Eye (tissue), 1 donor: ENCODE data around the gene XAF1.
"Not testable (repeated sequence)": the region's sequence is repeated elsewhere in the genome, so short reads cannot be mapped to it uniquely, and the experiment has no call there.

ENCODE experiments used
- DNase-seq: peaks from one replicate; pipeline ENCODE4 v3.0.0-alpha.2; 2015

XAF1 gene

DNA sequence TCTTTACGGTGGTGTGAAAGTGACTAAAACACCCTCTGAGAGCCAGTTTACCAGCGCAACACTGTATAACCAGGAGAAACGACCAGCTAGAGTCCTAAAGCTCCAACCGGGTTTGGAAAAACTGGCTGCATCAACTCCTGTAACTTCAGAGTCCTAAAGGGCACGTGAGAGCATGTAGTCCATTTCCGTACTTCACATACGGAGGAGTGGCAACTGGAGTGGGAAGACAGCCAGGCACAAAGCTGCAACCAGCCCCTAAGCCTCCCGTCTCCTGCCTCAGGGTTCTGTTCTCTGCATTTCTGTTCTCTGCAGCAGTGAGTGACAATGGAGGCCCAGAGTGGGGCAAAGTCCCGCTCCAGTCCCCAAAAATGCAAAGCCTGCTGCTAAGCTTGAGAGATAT is 56.4 kb downstream of the XAF1 start:
- no peak for DNase-seq

DNA sequence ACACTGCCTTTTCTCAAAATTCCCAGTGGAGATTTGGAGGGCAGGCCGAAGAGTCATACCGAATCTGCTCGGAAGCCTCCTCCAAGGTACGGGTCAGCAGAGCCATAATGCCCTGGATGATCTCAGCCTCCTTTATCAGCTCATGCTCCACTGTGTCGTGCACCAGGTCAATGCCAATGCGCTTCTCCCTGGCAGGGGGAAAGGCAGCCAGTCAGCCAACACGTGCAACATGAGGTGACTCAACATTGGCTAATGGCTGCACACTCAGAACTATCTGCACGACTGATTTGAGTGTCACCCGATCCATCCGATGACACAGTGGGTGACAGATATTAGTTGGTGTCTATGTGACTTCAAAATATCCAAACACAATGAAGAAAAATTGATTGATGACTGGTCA is 59.9 kb downstream of the XAF1 start:
- DNase-seq, result no peak

DNA sequence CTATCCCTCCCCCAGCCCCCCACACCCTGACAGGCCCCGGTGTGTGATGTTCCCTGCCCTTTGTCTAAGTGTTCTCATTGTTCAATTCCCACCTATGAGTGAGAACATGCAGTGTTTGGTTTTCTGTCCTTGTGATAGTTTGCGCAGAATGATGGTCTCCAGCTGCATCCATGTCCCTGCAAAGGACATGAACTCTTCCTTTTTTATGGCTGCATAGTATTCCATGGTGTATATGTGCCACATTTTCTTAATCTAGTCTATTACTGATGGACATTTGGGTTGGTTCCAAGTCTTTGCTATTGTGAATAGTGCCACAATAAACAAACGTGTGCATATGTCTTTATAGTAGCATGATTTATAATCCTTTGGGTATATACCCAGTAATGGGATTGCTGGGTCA is 60.5 kb downstream of the XAF1 start:
- not testable (repeated sequence) for DNase-seq

DNA sequence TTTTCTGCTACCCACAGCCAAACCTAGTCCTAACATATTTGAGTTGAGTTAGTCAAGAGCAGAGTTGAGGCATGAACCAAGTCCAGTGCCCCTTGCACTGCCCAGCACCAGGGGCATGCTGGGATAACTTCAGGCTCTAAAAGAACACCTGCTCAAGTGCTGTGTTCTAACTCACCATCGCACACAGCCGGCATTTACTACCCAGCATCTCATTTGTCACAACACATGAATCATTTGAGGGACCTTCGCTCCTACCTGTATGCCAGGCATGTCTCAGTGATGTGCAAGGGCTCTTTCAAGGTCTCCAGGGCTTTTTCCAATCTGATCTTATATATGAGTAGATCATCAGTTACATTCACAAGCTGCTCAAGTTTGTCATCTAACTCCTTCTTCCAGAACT is 63.1 kb downstream of the XAF1 start:
- DNase-seq, result no peak

DNA sequence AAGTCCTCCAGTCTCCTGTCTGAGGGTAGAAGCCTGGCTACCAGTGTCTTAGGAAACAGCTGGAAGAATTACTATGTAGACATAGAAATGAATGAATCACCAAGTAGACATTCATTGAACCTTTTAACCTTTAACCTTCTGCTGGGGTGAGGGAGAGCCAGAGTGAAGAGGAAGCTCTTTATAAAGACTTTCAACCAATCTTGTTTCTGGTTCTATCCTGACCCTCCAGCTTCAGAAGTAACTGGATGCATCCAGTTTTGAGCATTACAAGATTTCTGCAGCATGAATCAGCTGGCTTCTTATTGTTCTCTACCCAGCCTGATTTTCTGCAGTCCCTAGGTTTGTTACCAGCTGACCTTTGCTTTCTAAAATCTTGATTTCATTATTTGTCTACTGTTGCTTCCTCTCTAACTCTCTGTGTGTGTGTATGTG is 67.2 kb downstream of the XAF1 start:
- no peak for DNase-seq
